ENCODE results near the gene SAMD3. TPM values are rescaled to one million over a fixed set of nuclear protein-coding genes. Genes with fewer than 3 reads are reported as not detected.

The SAMD3 gene
- total RNA-seq, 1 experiment from 2014 or later = not detected

DNA sequence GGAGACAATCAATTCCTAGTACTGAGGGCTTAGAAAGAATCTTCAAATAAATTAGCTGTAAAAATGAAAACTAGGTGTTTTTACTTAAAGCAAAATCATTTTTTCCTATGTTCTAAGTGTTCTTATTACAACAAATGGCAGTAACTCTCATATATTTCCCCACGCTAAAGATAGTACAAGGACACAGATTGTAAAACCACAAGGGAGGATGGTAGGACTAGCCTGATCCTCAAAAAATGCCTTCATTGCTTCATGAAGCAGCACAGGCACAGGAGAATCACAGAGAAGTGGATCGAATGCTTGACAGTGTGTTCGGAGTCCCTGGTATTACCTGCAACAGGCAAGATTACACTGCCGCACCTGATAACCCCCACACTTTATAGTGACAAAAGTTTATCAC lies 58.5 kb downstream of the SAMD3 start:
- BruUV-seq (replicated peaks) = no TSS peak
- H3K27me3 Mint-ChIP-seq (ENCODE audit: insufficient read depth, unreplicated experiment) = no peaks in the 10 kb centered on the region
- intact Hi-C loops (cut with micrococcal nuclease) = no loop called here
- H3K9me3 Mint-ChIP-seq (ENCODE audit: unreplicated experiment) = no peaks in the 10 kb centered on the region
- H3K4me1 Mint-ChIP-seq (ENCODE audit: insufficient read depth, unreplicated experiment) = peaks cover 11% of the 10 kb centered on the region
- POLR2A ChIA-PET = no interaction called here
- no peak for DNase-seq (ENCODE audit: unreplicated experiment)
- H3K27ac Mint-ChIP-seq (ENCODE audit: low read depth, unreplicated experiment) = no peak overlapping the region
- no peaks in the 10 kb centered on the region for H3K36me3 Mint-ChIP-seq (ENCODE audit: insufficient read depth, unreplicated experiment)
- no peak overlapping the region for H3K4me3 Mint-ChIP-seq (ENCODE audit: unreplicated experiment)
- CTCF ChIA-PET = interaction anchor here (0.6 kb wide), 1 partner anchor 15 kb away, joined by 4 read pairs; no protein-coding TSS in a partner anchor
- no peak for TF ChIP-seq CTCF (IDR thresholded peaks at IDR 0.05; ENCODE audit: unreplicated experiment)

- ChIA-PET POLR2A (no interaction called here), CTCF (interaction anchor here (0.7 kb wide), 1 partner anchor 11 kb away, joined by 4 read pairs; no protein-coding TSS in a partner anchor)
- Mint-ChIP-seq H3K36me3 (ENCODE audit: insufficient read depth, unreplicated experiment) (no peaks in the 10 kb centered on the region), H3K27me3 (ENCODE audit: insufficient read depth, unreplicated experiment) (no peaks in the 10 kb centered on the region), H3K9me3 (ENCODE audit: unreplicated experiment) (no peaks in the 10 kb centered on the region), H3K4me3 (ENCODE audit: unreplicated experiment) (no peak overlapping the region), H3K27ac (ENCODE audit: low read depth, unreplicated experiment) (no peak overlapping the region), H3K4me1 (ENCODE audit: insufficient read depth, unreplicated experiment) (peaks cover 11% of the 10 kb centered on the region)
- no TSS peak for BruUV-seq (replicated peaks)
- intact Hi-C loops (cut with micrococcal nuclease) = no loop called here
- TF ChIP-seq CTCF (IDR thresholded peaks at IDR 0.05; ENCODE audit: unreplicated experiment) = no peak
- no peak for DNase-seq (ENCODE audit: unreplicated experiment)
These were observed 59.5 kb downstream of the SAMD3 start for GRCh38 chr6:130163266-130163665.

DNA sequence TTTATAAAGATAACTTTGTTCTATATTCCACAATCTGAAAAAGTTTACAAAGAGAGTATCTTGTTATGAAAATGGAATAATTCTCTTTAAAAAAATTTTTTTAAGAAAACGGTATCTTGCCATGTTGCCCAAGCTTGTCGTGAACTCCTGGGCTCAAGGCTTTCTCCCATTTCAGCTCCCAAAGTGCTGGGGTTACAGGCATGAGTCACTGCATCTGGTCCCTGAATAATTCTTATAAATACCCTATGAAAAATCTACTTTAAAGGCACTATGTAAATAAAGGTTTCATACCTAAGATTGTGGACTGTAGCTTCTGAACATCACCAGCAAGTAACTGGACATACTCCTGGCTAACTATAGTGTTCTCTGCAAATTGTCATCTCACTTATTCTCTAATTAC lies 60.3 kb downstream of the SAMD3 start:
- Mint-ChIP-seq H3K4me1 (ENCODE audit: insufficient read depth, unreplicated experiment) (peaks cover 6% of the 10 kb centered on the region), H3K36me3 (ENCODE audit: insufficient read depth, unreplicated experiment) (no peaks in the 10 kb centered on the region), H3K27me3 (ENCODE audit: insufficient read depth, unreplicated experiment) (no peaks in the 10 kb centered on the region), H3K27ac (ENCODE audit: low read depth, unreplicated experiment) (no peak overlapping the region), H3K9me3 (ENCODE audit: unreplicated experiment) (no peaks in the 10 kb centered on the region), H3K4me3 (ENCODE audit: unreplicated experiment) (no peak overlapping the region)
- no TSS peak for BruUV-seq (replicated peaks)
- CTCF ChIA-PET = interaction anchor here (0.6 kb wide), 1 partner anchor 663 kb away, joined by 4 read pairs; no protein-coding TSS in a partner anchor
- POLR2A ChIA-PET = interaction anchor here (0.8 to 1.7 kb wide), 2 partner anchors 16 to 18 kb away, joined by 3 to 5 read pairs; no protein-coding TSS in a partner anchor
- DNase-seq (ENCODE audit: unreplicated experiment) = no peak
- intact Hi-C loops (cut with micrococcal nuclease) = no loop called here
- no peak for TF ChIP-seq CTCF (IDR thresholded peaks at IDR 0.05; ENCODE audit: unreplicated experiment)

DNA sequence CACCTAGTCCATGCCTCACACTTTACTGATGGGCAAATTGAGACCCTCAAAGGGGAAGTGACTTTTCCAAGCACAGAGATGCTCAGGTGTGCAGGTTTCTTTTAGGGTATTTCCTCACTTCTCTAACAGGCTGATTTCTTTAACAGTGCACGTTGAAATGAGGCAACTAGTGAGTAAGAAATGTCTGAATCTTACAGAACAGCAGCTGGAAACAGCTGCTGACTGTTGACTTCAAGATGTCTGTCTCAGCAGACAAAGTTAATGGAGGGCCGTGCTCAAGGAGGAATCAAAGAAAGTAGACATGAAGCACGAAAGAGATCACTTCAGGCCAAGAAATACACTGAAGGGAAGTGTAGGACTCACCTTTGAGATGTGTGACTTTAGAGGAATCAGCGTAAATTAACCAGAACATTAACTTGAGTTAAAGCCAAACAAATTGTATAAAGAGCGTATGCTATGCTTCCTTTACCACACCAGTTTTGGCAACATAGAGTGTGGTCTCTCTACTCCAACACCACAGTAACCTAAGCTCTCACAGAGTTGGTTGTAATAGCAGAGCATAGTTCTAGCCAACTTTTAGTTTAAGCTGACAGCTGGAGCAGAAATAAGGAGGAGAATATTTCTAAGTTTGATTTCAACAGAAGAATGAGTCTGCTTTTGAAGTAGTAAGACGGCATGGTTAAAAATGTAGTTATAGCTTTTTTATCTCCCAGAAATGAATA lies 60.9 kb downstream of the SAMD3 start:
- H3K4me1 Mint-ChIP-seq (ENCODE audit: insufficient read depth, unreplicated experiment) = peaks cover under 1% of the 10 kb centered on the region
- H3K9me3 Mint-ChIP-seq (ENCODE audit: unreplicated experiment) = no peaks in the 10 kb centered on the region
- intact Hi-C loops (cut with micrococcal nuclease) = no loop called here
- no peak overlapping the region for H3K4me3 Mint-ChIP-seq (ENCODE audit: unreplicated experiment)
- no peak overlapping the region for H3K27ac Mint-ChIP-seq (ENCODE audit: low read depth, unreplicated experiment)
- no peaks in the 10 kb centered on the region for H3K27me3 Mint-ChIP-seq (ENCODE audit: insufficient read depth, unreplicated experiment)
- TF ChIP-seq CTCF (IDR thresholded peaks at IDR 0.05; ENCODE audit: unreplicated experiment) = no peak
- no TSS peak for BruUV-seq (replicated peaks)
- ChIA-PET POLR2A (interaction anchor here (0.8 to 1.7 kb wide), 2 partner anchors 17 to 18 kb away, joined by 3 to 5 read pairs; no protein-coding TSS in a partner anchor), CTCF (interaction anchor here (0.6 to 0.7 kb wide), 3 partner anchors 12 to 1206 kb away, joined by 3 to 4 read pairs (median 3); no protein-coding TSS in a partner anchor)
- DNase-seq (ENCODE audit: unreplicated experiment) = no peak
- H3K36me3 Mint-ChIP-seq (ENCODE audit: insufficient read depth, unreplicated experiment) = no peaks in the 10 kb centered on the region

All from MCF 10A (cell line).